Activated CD8-positive, alpha-beta T cell treated with anti-CD3 and anti-CD28 coated beads for 36 hours (primary cell): ENCODE measurements around the gene CC2D1A. TPM values are rescaled to one million over a fixed set of nuclear protein-coding genes. Genes with fewer than 3 reads are reported as not detected.
"Not testable (repeated sequence)": the region's sequence is repeated elsewhere in the genome, so short reads cannot be mapped to it uniquely, and the experiment has no call there.

ENCODE experiments used
- ATAC-seq: fragments of 200-7000 bp; cut with Tn5 transposase; one replicate; pipeline ENCODE4 v1.10.0; 2021; ENCODE audit warnings: mild to moderate bottlenecking, moderate library complexity
- CTCF ChIA-PET: fragments of 350-600 bp; sonication (Branson Sonifier 250); formaldehyde crosslinking; loops from one replicate; lab custom pipeline; 2021; ENCODE audit warnings: antibody characterized with exemption; lab: Charles Lee
- POLR2A ChIA-PET: fragments of 350-600 bp; sonication (Branson Sonifier 250); formaldehyde crosslinking; loops from one replicate; lab custom pipeline; 2021; ENCODE audit warnings: antibody characterized with exemption; lab: Charles Lee
- DNase-seq: peaks from one replicate; pipeline ENCODE4 v3.0.0-alpha.2; 2020
- H3K27ac Mint-ChIP-seq: one replicate; pipeline ENCODE4 v1.8.0; 2021; ENCODE audit warnings: mild to moderate bottlenecking, mixed read lengths
- H3K27me3 Mint-ChIP-seq: one replicate; pipeline ENCODE4 v1.8.0; 2021; ENCODE audit warnings: mixed read lengths
- H3K36me3 Mint-ChIP-seq: one replicate; pipeline ENCODE4 v1.8.0; 2021; ENCODE audit warnings: low read depth, mixed read lengths
- H3K4me1 Mint-ChIP-seq: one replicate; pipeline ENCODE4 v1.8.0; 2021; ENCODE audit warnings: low read depth, mixed read lengths
- H3K4me3 Mint-ChIP-seq: one replicate; pipeline ENCODE4 v1.8.0; 2021; ENCODE audit warnings: mild to moderate bottlenecking, moderate library complexity, mixed read lengths
- H3K9me3 Mint-ChIP-seq: one replicate; pipeline ENCODE4 v1.8.0; 2021; ENCODE audit warnings: mixed read lengths
- intact Hi-C: fragments of 100-400 bp; cut with micrococcal nuclease; formaldehyde crosslinking; loops from one replicate; pipeline ENCODE4 v1.10.0; 2022
- total RNA-seq, 2 experiments: library from RNA; stranded (reverse); gene quantifications; one replicate each; pipeline ENCODE4 v1.2.3, GENCODE V29; 2021
- TF ChIP-seq, protein P1 (sequence below): fragments of 200-600 bp; IDR thresholded peaks from one replicate; pipeline ENCODE4 v1.8.0; 2022; ENCODE audit warnings: antibody characterized with exemption, mild to moderate bottlenecking

Gene CC2D1A
- total RNA-seq, 2 experiments from 2014 or later: 22.4 to 23.8 TPM

DNA sequence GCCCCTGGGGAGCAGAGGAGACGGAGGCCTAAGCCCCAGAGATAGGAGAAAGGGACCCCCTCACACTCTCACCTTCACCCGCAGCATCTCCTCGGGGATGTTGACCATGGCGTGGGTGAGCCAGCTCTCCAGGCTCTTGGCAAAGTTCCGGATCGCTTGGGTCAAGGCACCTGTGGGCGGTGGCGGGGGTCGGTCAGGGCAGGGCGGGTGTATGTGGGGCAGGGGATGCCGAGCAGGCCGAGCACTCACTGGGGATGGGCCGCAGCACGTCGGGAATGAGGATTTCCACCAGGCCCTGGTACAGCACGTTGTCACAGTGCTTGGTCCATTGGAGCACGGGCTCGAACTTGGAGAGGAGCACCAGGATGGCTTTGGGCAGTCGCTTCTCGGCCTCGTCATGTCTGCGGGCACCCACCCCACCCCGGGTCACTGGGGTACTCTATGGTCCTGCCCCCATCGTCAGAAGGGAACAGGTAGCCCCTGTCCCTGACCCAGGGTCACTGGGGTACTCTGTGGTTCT lies 59.4 kb downstream of the CC2D1A start:
- Mint-ChIP-seq H3K4me3 (no peak overlapping the region), H3K27me3 (no peaks in the 10 kb centered on the region), H3K36me3 (peaks cover 13% of the 10 kb centered on the region), H3K27ac (no peak overlapping the region), H3K4me1 (no peaks in the 10 kb centered on the region), H3K9me3 (no peaks in the 10 kb centered on the region)
- POLR2A ChIA-PET: no interaction called here
- intact Hi-C loops: no loop called here
- ATAC-seq (no peak), DNase-seq (no peak)
- CTCF ChIA-PET: no interaction called here
- TF ChIP-seq, protein P1, sequence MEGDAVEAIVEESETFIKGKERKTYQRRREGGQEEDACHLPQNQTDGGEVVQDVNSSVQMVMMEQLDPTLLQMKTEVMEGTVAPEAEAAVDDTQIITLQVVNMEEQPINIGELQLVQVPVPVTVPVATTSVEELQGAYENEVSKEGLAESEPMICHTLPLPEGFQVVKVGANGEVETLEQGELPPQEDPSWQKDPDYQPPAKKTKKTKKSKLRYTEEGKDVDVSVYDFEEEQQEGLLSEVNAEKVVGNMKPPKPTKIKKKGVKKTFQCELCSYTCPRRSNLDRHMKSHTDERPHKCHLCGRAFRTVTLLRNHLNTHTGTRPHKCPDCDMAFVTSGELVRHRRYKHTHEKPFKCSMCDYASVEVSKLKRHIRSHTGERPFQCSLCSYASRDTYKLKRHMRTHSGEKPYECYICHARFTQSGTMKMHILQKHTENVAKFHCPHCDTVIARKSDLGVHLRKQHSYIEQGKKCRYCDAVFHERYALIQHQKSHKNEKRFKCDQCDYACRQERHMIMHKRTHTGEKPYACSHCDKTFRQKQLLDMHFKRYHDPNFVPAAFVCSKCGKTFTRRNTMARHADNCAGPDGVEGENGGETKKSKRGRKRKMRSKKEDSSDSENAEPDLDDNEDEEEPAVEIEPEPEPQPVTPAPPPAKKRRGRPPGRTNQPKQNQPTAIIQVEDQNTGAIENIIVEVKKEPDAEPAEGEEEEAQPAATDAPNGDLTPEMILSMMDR: no peak

DNA sequence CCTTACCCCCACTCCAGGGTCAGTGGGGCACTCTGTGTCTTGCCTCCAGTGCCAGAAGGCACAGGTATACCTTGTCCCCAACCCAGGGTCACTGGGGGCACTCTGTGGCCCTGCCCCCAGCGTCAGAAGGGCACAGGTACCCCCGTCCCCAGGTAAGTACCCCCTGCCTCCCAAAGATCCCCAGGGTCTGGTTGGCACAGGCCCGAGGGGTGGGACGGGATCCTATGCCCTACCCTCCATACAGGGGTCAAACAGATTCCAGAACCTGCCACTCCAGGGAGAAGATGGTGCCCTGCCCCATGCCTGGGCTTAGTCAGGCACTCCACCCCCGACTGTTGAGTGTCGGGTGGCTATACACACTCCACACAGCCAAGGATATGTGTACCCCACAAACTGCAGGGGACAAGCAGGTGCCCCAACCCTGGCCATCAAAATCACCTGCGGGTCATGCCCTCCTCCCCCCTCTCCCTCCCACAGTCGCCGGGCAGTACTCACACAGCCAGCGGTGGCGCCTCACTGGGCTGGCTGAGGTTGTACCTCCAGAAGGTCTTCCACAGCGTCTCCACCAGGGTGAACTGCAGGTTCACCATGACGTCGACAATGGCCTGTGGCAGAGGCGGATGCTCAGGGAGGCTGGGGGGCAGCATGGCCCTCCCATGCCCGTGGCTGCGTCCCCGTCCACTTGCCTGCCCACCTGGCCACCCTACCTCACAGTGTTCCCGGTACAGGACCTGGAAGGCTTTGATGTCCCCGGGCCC lies 60.1 kb downstream of the CC2D1A start:
- H3K36me3 Mint-ChIP-seq: peaks cover 11% of the 10 kb centered on the region
- H3K4me1 Mint-ChIP-seq: no peaks in the 10 kb centered on the region
- no peak overlapping the region for H3K27ac Mint-ChIP-seq
- ChIA-PET CTCF (interaction anchor here (0.6 kb wide), 1 partner anchor 87 kb away, joined by 3 read pairs; no protein-coding TSS in a partner anchor), POLR2A (no interaction called here)
- intact Hi-C loops: no loop called here
- DNase-seq: no peak
- TF ChIP-seq, protein P1: no peak
- no peaks in the 10 kb centered on the region for H3K27me3 Mint-ChIP-seq
- ATAC-seq: no peak
- no peak overlapping the region for H3K4me3 Mint-ChIP-seq
- H3K9me3 Mint-ChIP-seq: no peaks in the 10 kb centered on the region

DNA sequence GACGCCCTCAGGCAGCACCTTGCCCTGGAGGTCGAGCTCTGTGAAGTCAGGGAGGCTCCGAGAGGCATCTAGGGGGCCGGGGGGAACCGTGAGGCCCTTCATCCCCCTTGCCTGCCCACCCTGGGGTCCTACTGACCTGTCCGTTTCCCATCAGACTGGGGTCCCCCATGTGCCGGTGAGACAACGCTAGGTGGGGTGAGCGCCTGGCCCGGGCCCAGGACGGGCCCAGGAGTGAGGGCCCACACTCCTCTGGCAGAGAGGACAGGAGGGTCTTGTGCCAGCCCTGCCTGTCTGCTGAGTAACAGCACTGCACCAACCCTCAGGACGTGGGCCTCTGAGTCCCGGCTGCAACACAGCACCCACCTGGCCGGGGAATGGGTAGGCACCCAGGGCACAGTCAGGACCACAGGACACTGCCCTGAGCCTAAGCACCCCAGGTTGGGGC lies 60.7 kb downstream of the CC2D1A start:
- H3K4me3 Mint-ChIP-seq: no peak overlapping the region
- intact Hi-C loops: no loop called here
- peaks cover 7% of the 10 kb centered on the region for H3K36me3 Mint-ChIP-seq
- no peaks in the 10 kb centered on the region for H3K4me1 Mint-ChIP-seq
- H3K27me3 Mint-ChIP-seq: no peaks in the 10 kb centered on the region
- POLR2A ChIA-PET: no interaction called here
- no peak overlapping the region for H3K27ac Mint-ChIP-seq
- CTCF ChIA-PET: interaction anchor here (0.6 kb wide), 1 partner anchor 86 kb away, joined by 3 read pairs; no protein-coding TSS in a partner anchor
- TF ChIP-seq, protein P1: no peak
- no peaks in the 10 kb centered on the region for H3K9me3 Mint-ChIP-seq
- ATAC-seq (no peak), DNase-seq (no peak)

DNA sequence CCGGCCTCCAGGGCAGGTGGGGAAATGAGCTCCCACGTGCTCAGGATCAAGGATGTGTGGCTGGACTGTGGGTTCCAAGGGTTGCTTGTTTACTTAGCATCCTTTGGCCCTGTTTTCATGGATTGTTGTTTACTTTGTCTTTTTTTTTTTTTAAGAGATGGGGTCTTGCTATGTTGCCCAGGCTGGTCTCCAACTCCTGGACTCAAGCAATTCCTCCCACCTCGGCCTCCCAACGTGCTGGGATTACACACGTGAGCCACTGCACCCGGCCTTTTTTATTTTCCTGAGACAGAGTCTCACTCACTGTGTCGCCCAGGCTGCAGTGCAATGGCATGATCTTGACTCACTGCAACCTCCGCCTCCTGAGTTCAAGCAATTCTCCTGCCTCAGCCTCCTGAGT lies 61.2 kb downstream of the CC2D1A start:
- ChIA-PET CTCF (interaction anchor here (0.6 kb wide), 1 partner anchor 85 kb away, joined by 3 read pairs; no protein-coding TSS in a partner anchor), POLR2A (interaction anchor here (0.6 kb wide), 1 partner anchor 183 kb away, joined by 3 read pairs; no protein-coding TSS in a partner anchor)
- DNase-seq, H3K9me3 Mint-ChIP-seq, H3K27ac Mint-ChIP-seq, H3K4me3 Mint-ChIP-seq, intact Hi-C loops, ATAC-seq, H3K27me3 Mint-ChIP-seq, H3K4me1 Mint-ChIP-seq, H3K36me3 Mint-ChIP-seq: not testable (repeated sequence)

DNA sequence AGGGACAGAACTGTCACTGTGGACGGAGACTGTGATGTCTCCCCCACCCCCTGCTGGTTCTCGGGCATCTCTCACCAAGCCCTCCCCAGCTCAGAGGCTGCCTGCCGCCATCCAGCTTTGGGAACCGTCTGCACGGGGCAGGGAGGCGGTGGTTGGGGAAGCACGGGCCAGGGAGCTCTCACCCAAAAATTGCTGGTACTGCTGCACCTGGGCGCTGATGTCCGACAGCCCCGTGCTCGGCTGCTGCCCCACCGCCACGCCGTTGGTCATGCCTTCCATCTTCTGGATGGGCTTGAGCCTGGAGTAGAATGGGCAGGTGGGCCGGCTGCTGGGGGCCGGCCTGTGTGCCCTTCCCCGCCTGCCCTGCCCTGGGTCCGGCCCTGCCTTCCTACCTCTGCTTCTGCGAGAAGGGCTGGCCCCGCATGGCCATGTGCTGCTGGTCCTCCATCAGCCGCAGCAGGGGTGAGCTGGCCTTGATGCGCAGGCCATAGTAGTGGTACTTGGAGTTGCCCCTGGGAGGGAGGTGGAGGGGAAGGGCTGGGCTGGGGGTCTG lies 62.5 kb downstream of the CC2D1A start:
- ATAC-seq (no peak), DNase-seq (no peak)
- ChIA-PET CTCF (interaction anchor here (0.6 to 2.1 kb wide), 2 partner anchors 80 to 91 kb away, joined by 3 to 7 read pairs; no protein-coding TSS in a partner anchor), POLR2A (no interaction called here)
- Mint-ChIP-seq H3K36me3 (peaks cover 6% of the 10 kb centered on the region), H3K9me3 (no peaks in the 10 kb centered on the region), H3K4me3 (no peak overlapping the region), H3K27me3 (no peaks in the 10 kb centered on the region), H3K27ac (no peak overlapping the region), H3K4me1 (no peaks in the 10 kb centered on the region)
- intact Hi-C loops: no loop called here
- TF ChIP-seq, protein P1: no peak
